Fibroblast of villous mesenchyme (primary cell): ENCODE results near the gene FGFBP1. TPM values are rescaled to one million over a fixed set of nuclear protein-coding genes. Genes with fewer than 3 reads are reported as not detected.

ENCODE experiments used
- DNase-seq: peaks from one replicate; pipeline ENCODE4 v3.0.0-alpha.2; 2010; ENCODE audit warnings: low read depth
- H3K4me3 ChIP-seq: 2 replicates; pipeline ENCODE4 v1.5.1; 2011; ENCODE audit warnings: low read depth, mild to moderate bottlenecking, low read length
- CTCF ChIP-seq: IDR thresholded peaks from 2 replicates; pipeline ENCODE4 v1.5.1; 2012; ENCODE audit warnings: low read depth, mild to moderate bottlenecking, low read length; ENCODE audit not compliant: insufficient read depth
- total RNA-seq: library from RNA; depleted of rRNA; stranded (reverse); fragments of >200 nt; gene quantifications from 2 replicates; pipeline ENCODE4 v1.2.3, GENCODE V29; 2012

Gene FGFBP1
- total RNA-seq, 1 donor, result not detected

GRCh38 chr4:15914736-15915135 is 23.8 kb downstream of the FGFBP1 start:
- no peak overlapping the region for H3K4me3 ChIP-seq
- TF ChIP-seq CTCF, result no peak
- DNase-seq, result no peak

- TF ChIP-seq CTCF, result no peak
- no peak overlapping the region for H3K4me3 ChIP-seq
- peak; percentile 30 for DNase-seq
These were observed 24.2 kb downstream of the FGFBP1 start for GRCh38 chr4:15914291-15914690.

GRCh38 chr4:15913631-15913970 is 24.9 kb downstream of the FGFBP1 start:
- H3K4me3 ChIP-seq, result no peak overlapping the region

GRCh38 chr4:15912961-15913630 is 25.4 kb downstream of the FGFBP1 start:
- no peak for TF ChIP-seq CTCF
- DNase-seq, result peak; percentile 50
- no peak overlapping the region for H3K4me3 ChIP-seq

More at GRCh38 chr4:15913631-15913970, 24.9 kb downstream of the FGFBP1 start:
- no peak for TF ChIP-seq CTCF
- DNase-seq, result peak; percentile 83

GRCh38 chr4:15912236-15912635 is 26.3 kb downstream of the FGFBP1 start:
- DNase-seq, result no peak
- TF ChIP-seq CTCF, result no peak

GRCh38 chr4:15910155-15910940 is 28.2 kb downstream of the FGFBP1 start:
- no peak for DNase-seq
- no peak for TF ChIP-seq CTCF

More at GRCh38 chr4:15912236-15912635, 26.3 kb downstream of the FGFBP1 start:
- no peak overlapping the region for H3K4me3 ChIP-seq

More at GRCh38 chr4:15910155-15910940, 28.2 kb downstream of the FGFBP1 start:
- H3K4me3 ChIP-seq, result no peak overlapping the region
